Activated T-helper 2 cell treated with anti-CD3 and anti-CD28 coated beads, Interferon-gamma antibody, Interleukin-2, Interleukin-4, amounts not matched to agents 10 μg/mL and 5 μg/mL and 100 μg/mL, durations not matched to agents 14 hours and 24 hours and 36 hours (primary cell): ENCODE measurements around the gene CD226. TPM values are rescaled to one million over a fixed set of nuclear protein-coding genes. Genes with fewer than 3 reads are reported as not detected.

ENCODE experiments used
- DNase-seq: peaks from one replicate; pipeline ENCODE4 v3.0.0; 2021; ENCODE audit warnings: low spot score
- H3K27ac Mint-ChIP-seq: one replicate; pipeline ENCODE4 v1.8.0; 2021; ENCODE audit warnings: mixed read lengths
- H3K27me3 Mint-ChIP-seq: one replicate; pipeline ENCODE4 v1.8.0; 2021; ENCODE audit warnings: low read depth, mixed read lengths
- H3K36me3 Mint-ChIP-seq: one replicate; pipeline ENCODE4 v1.8.0; 2021; ENCODE audit warnings: low read depth, mixed read lengths
- H3K4me1 Mint-ChIP-seq: one replicate; pipeline ENCODE4 v1.8.0; 2021; ENCODE audit warnings: low read depth, mixed read lengths
- H3K4me3 Mint-ChIP-seq: one replicate; pipeline ENCODE4 v1.8.0; 2021; ENCODE audit warnings: low read depth, mild to moderate bottlenecking, moderate library complexity, mixed read lengths
- H3K9me3 Mint-ChIP-seq: one replicate; pipeline ENCODE4 v1.8.0; 2021; ENCODE audit warnings: mixed read lengths
- intact Hi-C: fragments of 100-400 bp; cut with micrococcal nuclease; formaldehyde crosslinking; loops from one replicate; pipeline ENCODE4 v1.15.1; 2023
- total RNA-seq: library from RNA; stranded (reverse); gene quantifications from 2 replicates; pipeline ENCODE4 v1.2.3, GENCODE V29; 2022

Gene CD226
- total RNA-seq, 1 donor from 2014 or later, result 81.5 TPM

- intact Hi-C loops, result no loop called here
- DNase-seq, result no peak
- Mint-ChIP-seq H3K36me3 (no peaks in the 10 kb centered on the region), H3K27me3 (no peaks in the 10 kb centered on the region), H3K9me3 (no peaks in the 10 kb centered on the region), H3K27ac (no peak overlapping the region), H3K4me3 (no peak overlapping the region), H3K4me1 (peaks cover 2% of the 10 kb centered on the region)
Measured at GRCh38 chr18:69814861-69815385, 132.8 kb downstream of the CD226 start.

DNA sequence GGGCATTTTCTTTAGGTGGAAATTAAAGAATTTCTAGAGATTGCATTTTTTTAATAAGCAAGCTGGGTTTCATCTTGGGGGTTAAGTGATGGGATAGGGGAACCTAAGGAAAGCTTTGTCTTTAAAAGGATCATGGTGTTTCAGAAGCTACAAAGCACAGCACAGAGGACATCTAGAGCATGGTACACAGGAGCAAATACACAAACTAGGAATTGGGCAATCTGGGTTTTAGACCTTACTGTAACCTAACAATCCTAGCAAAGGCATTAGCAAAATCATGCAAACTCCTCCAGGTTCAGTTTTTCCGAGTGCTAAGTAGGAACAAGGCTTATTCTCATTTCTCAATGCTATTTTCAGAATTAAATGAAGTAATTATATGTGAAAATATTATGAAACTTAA, 134.1 kb downstream of the CD226 start:
- no peak for DNase-seq
- H3K36me3 Mint-ChIP-seq, result no peaks in the 10 kb centered on the region
- intact Hi-C loops, result no loop called here
- no peaks in the 10 kb centered on the region for H3K9me3 Mint-ChIP-seq
- H3K27ac Mint-ChIP-seq, result no peak overlapping the region
- H3K27me3 Mint-ChIP-seq, result no peaks in the 10 kb centered on the region
- no peak overlapping the region for H3K4me3 Mint-ChIP-seq
- H3K4me1 Mint-ChIP-seq, result peaks cover 2% of the 10 kb centered on the region

GRCh38 chr18:69808399-69808798, 139.3 kb downstream of the CD226 start:
- H3K4me3 Mint-ChIP-seq, result no peak overlapping the region
- no peaks in the 10 kb centered on the region for H3K9me3 Mint-ChIP-seq
- intact Hi-C loops, result no loop called here
- H3K27ac Mint-ChIP-seq, result no peak overlapping the region
- DNase-seq, result no peak
- no peaks in the 10 kb centered on the region for H3K36me3 Mint-ChIP-seq
- H3K4me1 Mint-ChIP-seq, result peaks cover 2% of the 10 kb centered on the region
- no peaks in the 10 kb centered on the region for H3K27me3 Mint-ChIP-seq

DNA sequence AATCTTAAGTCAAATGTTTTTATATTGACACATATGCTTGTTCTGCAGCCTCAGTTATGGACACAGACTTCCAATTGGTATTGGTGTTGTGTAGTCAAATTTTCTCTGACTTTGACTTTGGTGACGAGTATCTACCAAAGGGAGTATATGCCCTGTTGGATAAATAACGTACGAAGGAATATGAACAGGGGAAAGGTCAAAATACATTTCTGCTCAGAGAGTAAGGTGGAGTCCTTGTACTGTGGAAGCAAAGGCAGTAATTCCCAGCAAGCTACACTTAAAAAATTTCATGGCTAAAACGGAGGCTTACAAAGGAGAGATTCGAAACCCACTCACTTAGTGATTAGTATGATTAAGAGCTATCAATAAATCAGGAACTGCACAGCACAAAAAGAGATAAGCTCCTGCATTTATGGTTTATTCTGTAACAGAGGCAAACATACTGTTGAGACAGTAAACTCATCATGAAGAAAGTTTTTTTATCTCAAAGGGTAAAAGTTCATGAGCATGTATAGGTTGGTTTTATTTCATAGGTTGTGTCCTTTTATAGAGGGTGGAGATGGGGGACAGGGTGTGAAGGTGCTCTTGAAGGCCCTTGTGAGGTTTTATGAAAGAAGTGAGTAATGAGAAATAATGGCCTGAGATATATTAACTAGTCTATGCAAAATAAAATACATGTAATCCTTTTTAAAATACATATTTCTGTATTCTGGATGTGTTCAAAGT, 142.7 kb downstream of the CD226 start:
- no peak overlapping the region for H3K4me3 Mint-ChIP-seq
- H3K4me1 Mint-ChIP-seq, result no peaks in the 10 kb centered on the region
- peaks cover 2% of the 10 kb centered on the region for H3K27me3 Mint-ChIP-seq
- no peaks in the 10 kb centered on the region for H3K9me3 Mint-ChIP-seq
- H3K27ac Mint-ChIP-seq, result no peak overlapping the region
- H3K36me3 Mint-ChIP-seq, result no peaks in the 10 kb centered on the region
- DNase-seq, result no peak
- intact Hi-C loops, result no loop called here
